KMS-11 (cell line): ENCODE results near the gene TALDO1.

Experiments used
- H2AFZ ChIP-seq: fragments of 200-600 bp; sonication (generic); 2 replicates; pipeline ENCODE4 v1.6.1; 2016; ENCODE audit warnings: antibody characterized with exemption, mixed run types, low read depth
- H3K27ac ChIP-seq: fragments of 200-600 bp; sonication (generic); 2 replicates; pipeline ENCODE4 v1.6.1; 2016; ENCODE audit warnings: mild to moderate bottlenecking, mixed run types
- H3K27me3 ChIP-seq: fragments of 200-600 bp; sonication (generic); 2 replicates; pipeline ENCODE4 v1.6.1; 2017; ENCODE audit warnings: mild to moderate bottlenecking, low read depth, mixed run types, moderate library complexity; ENCODE audit not compliant: insufficient read depth
- H3K36me3 ChIP-seq: fragments of 200-600 bp; sonication (generic); 2 replicates; pipeline ENCODE4 v1.6.1; 2017; ENCODE audit warnings: mild to moderate bottlenecking, mixed run types; ENCODE audit not compliant: insufficient read depth
- H3K4me1 ChIP-seq: fragments of 200-600 bp; sonication (generic); 2 replicates; pipeline ENCODE4 v1.6.1; 2016; ENCODE audit warnings: mild to moderate bottlenecking, low read depth, mixed run types; ENCODE audit not compliant: poor library complexity, severe bottlenecking
- H3K4me2 ChIP-seq: fragments of 200-600 bp; sonication (generic); 2 replicates; pipeline ENCODE4 v1.7.0; 2016; ENCODE audit warnings: mild to moderate bottlenecking, mixed run types
- H3K4me3 ChIP-seq: fragments of 200-600 bp; sonication (generic); IDR thresholded peaks from 2 replicates; pipeline ENCODE4 v1.6.1; 2017; ENCODE audit warnings: low read depth, low read length, mixed read lengths; ENCODE audit not compliant: insufficient read depth
- H3K79me2 ChIP-seq: fragments of 200-600 bp; sonication (generic); 2 replicates; pipeline ENCODE4 v1.6.1; 2016; ENCODE audit warnings: low read depth, mixed run types; ENCODE audit not compliant: insufficient read depth
- H3K9ac ChIP-seq: fragments of 200-600 bp; sonication (generic); 2 replicates; pipeline ENCODE4 v1.6.1; 2016; ENCODE audit warnings: mild to moderate bottlenecking, mixed run types
- H4K20me1 ChIP-seq: fragments of 200-600 bp; sonication (generic); 2 replicates; pipeline ENCODE4 v1.6.1; 2016; ENCODE audit warnings: mild to moderate bottlenecking, mixed run types; ENCODE audit not compliant: insufficient read depth
- CTCF ChIP-seq: fragments of 200-600 bp; sonication (generic); conservative IDR thresholded peaks from 2 replicates; pipeline ENCODE4 v1.6.1; 2017; ENCODE audit warnings: low read depth, mild to moderate bottlenecking, antibody characterized with exemption, low read length, moderate library complexity, mixed read lengths

TALDO1 gene

GRCh38 chr11:706957-707816 lies 40.1 kb upstream of the TALDO1 start:
- no peak overlapping the region for H3K4me3 ChIP-seq
- no peak overlapping the region for H3K27ac ChIP-seq
- no peaks in the 10 kb centered on the region for H4K20me1 ChIP-seq
- H3K4me1 ChIP-seq, result no peaks in the 10 kb centered on the region
- no peak overlapping the region for H3K4me2 ChIP-seq
- H2AFZ ChIP-seq, result no peak overlapping the region
- H3K79me2 ChIP-seq, result no peaks in the 10 kb centered on the region
- H3K9ac ChIP-seq, result no peak overlapping the region
- no peaks in the 10 kb centered on the region for H3K36me3 ChIP-seq
- TF ChIP-seq CTCF, result no peak
- H3K27me3 ChIP-seq, result no peaks in the 10 kb centered on the region

GRCh38 chr11:707817-708420 lies 39.3 kb upstream of the TALDO1 start:
- H3K4me3 ChIP-seq, result no peak overlapping the region
- H2AFZ ChIP-seq, result no peak overlapping the region
- no peaks in the 10 kb centered on the region for H3K36me3 ChIP-seq
- TF ChIP-seq CTCF, result no peak
- H3K4me2 ChIP-seq, result no peak overlapping the region
- no peaks in the 10 kb centered on the region for H4K20me1 ChIP-seq
- no peaks in the 10 kb centered on the region for H3K27me3 ChIP-seq
- H3K27ac ChIP-seq, result no peak overlapping the region
- no peak overlapping the region for H3K9ac ChIP-seq
- no peaks in the 10 kb centered on the region for H3K79me2 ChIP-seq
- no peaks in the 10 kb centered on the region for H3K4me1 ChIP-seq

GRCh38 chr11:708511-708910 lies 38.8 kb upstream of the TALDO1 start:
- Histone ChIP-seq H4K20me1 (no peaks in the 10 kb centered on the region), H3K27ac (no peak overlapping the region), H3K4me3 (no peak overlapping the region), H3K4me1 (no peaks in the 10 kb centered on the region), H3K4me2 (no peak overlapping the region), H3K36me3 (no peaks in the 10 kb centered on the region), H2AFZ (no peak overlapping the region), H3K79me2 (no peaks in the 10 kb centered on the region), H3K27me3 (no peaks in the 10 kb centered on the region), H3K9ac (no peak overlapping the region)
- TF ChIP-seq CTCF, result no peak

- no peaks in the 10 kb centered on the region for H3K36me3 ChIP-seq
- H3K27ac ChIP-seq, result no peak overlapping the region
- no peaks in the 10 kb centered on the region for H3K4me1 ChIP-seq
- H3K79me2 ChIP-seq, result no peaks in the 10 kb centered on the region
- H3K27me3 ChIP-seq, result no peaks in the 10 kb centered on the region
- no peak overlapping the region for H2AFZ ChIP-seq
- no peak for TF ChIP-seq CTCF
- H3K4me2 ChIP-seq, result no peak overlapping the region
- H3K4me3 ChIP-seq, result no peak overlapping the region
- no peaks in the 10 kb centered on the region for H4K20me1 ChIP-seq
- no peak overlapping the region for H3K9ac ChIP-seq
Observed at GRCh38 chr11:709109-709997, 37.9 kb upstream of the TALDO1 start.
